ENCODE data around the gene BTN3A1.
"Not testable (repeated sequence)": the region's sequence is repeated elsewhere in the genome, so short reads cannot be mapped to it uniquely, and the experiment has no call there.

Gene BTN3A1

GRCh38 chr6:26415036-26415614, 13.1 kb downstream of the BTN3A1 start:
- no peak for DNase-seq

GRCh38 chr6:26415791-26416190, 13.7 kb downstream of the BTN3A1 start:
- DNase-seq = no peak

GRCh38 chr6:26416288-26416687, 14.2 kb downstream of the BTN3A1 start:
- no peak for DNase-seq

- DNase-seq = not testable (repeated sequence)
Measured at GRCh38 chr6:26418077-26418476, 16.0 kb downstream of the BTN3A1 start.

GRCh38 chr6:26418795-26419194, 16.7 kb downstream of the BTN3A1 start:
- DNase-seq = not testable (repeated sequence)

GRCh38 chr6:26420688-26421171, 18.7 kb downstream of the BTN3A1 start:
- no peak for DNase-seq

GRCh38 chr6:26421259-26422144, 19.4 kb downstream of the BTN3A1 start:
- peak; percentile 21 for DNase-seq

GRCh38 chr6:26422329-26422728, 20.3 kb downstream of the BTN3A1 start:
- DNase-seq = no peak

- DNase-seq = no peak
Measured at GRCh38 chr6:26426691-26427450, 24.8 kb downstream of the BTN3A1 start.

GRCh38 chr6:26427451-26427809, 25.4 kb downstream of the BTN3A1 start:
- no peak for DNase-seq

- DNase-seq = no peak
Measured at GRCh38 chr6:26428206-26428605, 26.1 kb downstream of the BTN3A1 start.

- DNase-seq = no peak
Measured at GRCh38 chr6:26430787-26431186, 28.7 kb downstream of the BTN3A1 start.

GRCh38 chr6:26431258-26432172, 29.4 kb downstream of the BTN3A1 start:
- DNase-seq = no peak

- no peak for DNase-seq
Measured at GRCh38 chr6:26432627-26433201, 30.6 kb downstream of the BTN3A1 start.

GRCh38 chr6:26433680-26434079, 31.6 kb downstream of the BTN3A1 start:
- not testable (repeated sequence) for DNase-seq

- DNase-seq = no peak
Measured at GRCh38 chr6:26436018-26436417, 33.9 kb downstream of the BTN3A1 start.

GRCh38 chr6:26437550-26437949, 35.5 kb downstream of the BTN3A1 start:
- no peak for DNase-seq

GRCh38 chr6:26438000-26438399, 35.9 kb downstream of the BTN3A1 start:
- no peak for DNase-seq

- no peak for DNase-seq
Measured at GRCh38 chr6:26439151-26440125, 37.4 kb downstream of the BTN3A1 start.

GRCh38 chr6:26440977-26441358, 38.9 kb downstream of the BTN3A1 start:
- no peak for DNase-seq

- DNase-seq = no peak
Measured at GRCh38 chr6:26441977-26442376, 39.9 kb downstream of the BTN3A1 start.
